ENCODE results near the gene VILL. TPM values are rescaled to one million over a fixed set of nuclear protein-coding genes. Genes with fewer than 3 reads are reported as not detected.
"Not testable (repeated sequence)": the region's sequence is repeated elsewhere in the genome, so short reads cannot be mapped to it uniquely, and the experiment has no call there.

VILL gene
- total RNA-seq, 2 donors from 2014 or later: 12.5 to 16.1 TPM

- H3K27ac Mint-ChIP-seq: no peak overlapping the region
- no peak overlapping the region for H3K4me3 Mint-ChIP-seq
- H3K36me3 Mint-ChIP-seq (ENCODE audit: insufficient read depth in 2 of 2): peaks cover 2 to 6% of the 10 kb centered on the region in 2 donors
- DNase-seq: no peak
- H3K27me3 Mint-ChIP-seq (ENCODE audit: low read depth): peaks cover 20% of the 10 kb centered on the region
- peaks cover 46% of the 10 kb centered on the region for H3K4me1 Mint-ChIP-seq (ENCODE audit: low read depth)
- ATAC-seq (replicated peaks in 1 of 2): no peak
- no peaks in the 10 kb centered on the region for H3K9me3 Mint-ChIP-seq
Observed at GRCh38 chr3:38026856-38027255, 36.3 kb downstream of the VILL start.

GRCh38 chr3:38027466-38028465 is 37.2 kb downstream of the VILL start:
- DNase-seq (no peak), ATAC-seq (replicated peaks in 1 of 2) (no peak)
- H3K27me3 Mint-ChIP-seq (ENCODE audit: low read depth): peaks cover 23% of the 10 kb centered on the region
- H3K36me3 Mint-ChIP-seq (ENCODE audit: insufficient read depth in 2 of 2): peaks cover 2 to 6% of the 10 kb centered on the region in 2 donors
- H3K9me3 Mint-ChIP-seq: no peaks in the 10 kb centered on the region
- peaks cover 46% of the 10 kb centered on the region for H3K4me1 Mint-ChIP-seq (ENCODE audit: low read depth)
- H3K27ac Mint-ChIP-seq: no peak overlapping the region
- H3K4me3 Mint-ChIP-seq: peak overlapping the region; percentile 69 to 76

DNA sequence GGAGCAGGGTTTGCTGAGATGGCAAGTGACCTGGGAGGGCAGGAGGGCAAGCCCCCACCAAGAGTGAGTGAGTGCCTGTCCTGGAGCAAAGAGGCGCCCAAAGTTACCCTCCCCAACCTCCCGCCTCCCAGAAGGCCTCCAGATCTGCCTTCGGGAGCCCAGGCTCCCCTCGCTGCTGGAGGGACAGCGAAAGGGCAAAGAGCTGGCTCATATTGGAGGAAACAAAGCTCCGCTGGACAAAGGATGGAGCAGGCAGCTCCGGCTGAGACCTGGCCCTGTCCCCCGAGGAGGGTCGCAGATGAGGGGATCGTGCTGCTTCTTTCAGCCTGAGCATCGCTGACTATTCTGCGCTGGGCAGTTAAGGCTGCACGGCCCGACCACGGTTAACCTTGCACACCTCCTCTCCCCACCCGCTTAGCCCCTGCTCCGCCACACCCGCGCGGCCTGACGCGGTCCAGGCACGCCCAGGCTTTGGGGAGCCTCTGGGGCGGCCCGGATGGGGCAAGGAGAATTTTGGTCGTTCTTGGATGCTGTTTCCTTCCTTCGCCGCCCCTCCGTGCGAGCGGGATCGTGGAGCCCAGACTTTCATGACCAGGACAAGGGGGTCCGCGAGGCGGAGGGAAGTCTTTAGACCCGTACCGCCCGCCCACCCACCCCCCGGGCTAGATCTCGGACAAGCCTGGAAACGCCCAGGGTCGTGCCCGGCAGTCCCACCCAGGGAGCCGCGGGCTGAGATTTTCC is 38.2 kb downstream of the VILL start:
- ATAC-seq (replicated peaks in 1 of 2): no peak
- Mint-ChIP-seq H3K4me1 (ENCODE audit: low read depth) (peaks cover 36% of the 10 kb centered on the region), H3K27me3 (ENCODE audit: low read depth) (peaks cover 23% of the 10 kb centered on the region), H3K36me3 (ENCODE audit: insufficient read depth in 2 of 2) (peaks cover 2 to 6% of the 10 kb centered on the region in 2 donors), H3K4me3 (peak overlapping the region; percentile 69 to 76), H3K9me3 (no peaks in the 10 kb centered on the region), H3K27ac (no peak overlapping the region)
- DNase-seq: no peak

GRCh38 chr3:38029400-38030125 is 39.0 kb downstream of the VILL start, which contains the start of gene PLCD1:
Gene PLCD1 (minus strand): TSS chr3:38029642. CDS start chr3:38029539, 103 bp downstream.
- no peaks in the 10 kb centered on the region for H3K9me3 Mint-ChIP-seq
- peaks cover 29% of the 10 kb centered on the region for H3K4me1 Mint-ChIP-seq (ENCODE audit: low read depth)
- ATAC-seq (replicated peaks in 1 of 2): peak in 1 of 2 donors; percentile 10

GRCh38 chr3:38030126-38031021 is 39.8 kb downstream of the VILL start:
- Mint-ChIP-seq H3K36me3 (ENCODE audit: insufficient read depth in 2 of 2) (peaks cover 2 to 5% of the 10 kb centered on the region in 2 donors), H3K4me3 (peak overlapping the region; percentile 56 to 74), H3K27ac (no peak overlapping the region), H3K9me3 (no peaks in the 10 kb centered on the region), H3K27me3 (ENCODE audit: low read depth) (peaks cover 23% of the 10 kb centered on the region), H3K4me1 (ENCODE audit: low read depth) (peaks cover 25% of the 10 kb centered on the region)
- ATAC-seq (replicated peaks in 1 of 2) (peak in 1 of 2 donors; percentile 6), DNase-seq (no peak)

More at GRCh38 chr3:38029400-38030125, 39.0 kb downstream of the VILL start, which contains the start of gene PLCD1:
- DNase-seq: peak; percentile 41 to 61
- peaks cover 2 to 5% of the 10 kb centered on the region in 2 donors for H3K36me3 Mint-ChIP-seq (ENCODE audit: insufficient read depth in 2 of 2)
- peaks cover 23% of the 10 kb centered on the region for H3K27me3 Mint-ChIP-seq (ENCODE audit: low read depth)
- peak within 1 kb of the TSS; percentile 69 to 76 for H3K4me3 Mint-ChIP-seq
- no peak within 1 kb of the TSS for H3K27ac Mint-ChIP-seq

DNA sequence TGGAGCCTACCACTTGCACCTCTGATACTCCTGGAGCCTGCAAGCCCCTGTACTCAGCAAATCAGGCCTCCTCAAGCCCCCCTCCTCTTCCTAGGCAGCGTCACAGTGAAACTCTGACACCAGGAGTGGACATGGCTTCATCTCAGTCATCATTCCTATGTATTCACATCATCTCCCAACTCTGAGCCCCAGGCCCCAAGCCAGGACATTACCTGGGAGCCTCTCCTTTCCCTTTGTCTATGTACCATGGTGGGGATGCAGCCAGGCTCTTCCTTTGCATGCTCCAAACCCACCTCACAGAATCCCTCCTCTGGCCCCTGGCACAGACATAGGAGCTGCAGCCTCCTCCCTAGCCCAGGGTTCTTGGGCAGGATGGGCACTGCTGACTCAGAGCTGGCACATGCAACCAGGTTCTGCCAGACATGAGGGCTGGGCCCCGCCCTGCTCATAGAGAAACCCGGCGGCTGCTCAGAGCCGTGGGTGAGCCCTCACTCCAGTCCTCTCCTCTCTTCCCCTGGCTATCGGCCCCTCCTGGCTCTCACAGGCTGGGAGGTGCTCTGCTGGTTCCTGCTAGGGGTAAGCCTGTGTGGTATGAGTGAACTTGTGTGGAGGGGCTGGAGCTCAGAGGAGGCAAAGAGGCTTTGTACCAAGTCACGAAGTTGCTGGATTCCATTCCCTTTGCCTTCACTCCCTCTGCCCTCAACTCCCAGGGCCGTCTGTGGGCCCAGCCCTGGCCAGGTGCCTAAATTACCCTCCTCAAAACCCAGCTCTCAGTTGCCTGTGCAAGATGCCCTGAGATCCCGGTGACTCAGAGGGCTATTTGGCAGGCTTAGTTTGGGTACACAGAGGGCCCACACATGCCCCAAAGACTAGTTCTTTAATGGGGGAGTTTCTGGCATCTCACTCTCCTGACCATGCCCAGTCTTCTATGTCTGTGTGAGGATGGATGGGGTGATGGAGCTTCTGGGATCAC is 40.7 kb downstream of the VILL start:
- DNase-seq (peak; percentile 53 to 65), ATAC-seq (replicated peaks in 1 of 2) (peak; percentile 80 to 85)
- H3K27ac Mint-ChIP-seq: no peak overlapping the region
- peak overlapping the region; percentile 48 to 74 for H3K4me3 Mint-ChIP-seq
- H3K4me1 Mint-ChIP-seq (ENCODE audit: low read depth): peaks cover 17% of the 10 kb centered on the region
- H3K9me3 Mint-ChIP-seq: no peaks in the 10 kb centered on the region
- H3K36me3 Mint-ChIP-seq (ENCODE audit: insufficient read depth in 2 of 2): peaks cover 2 to 5% of the 10 kb centered on the region in 2 donors
- peaks cover 23% of the 10 kb centered on the region for H3K27me3 Mint-ChIP-seq (ENCODE audit: low read depth)

DNA sequence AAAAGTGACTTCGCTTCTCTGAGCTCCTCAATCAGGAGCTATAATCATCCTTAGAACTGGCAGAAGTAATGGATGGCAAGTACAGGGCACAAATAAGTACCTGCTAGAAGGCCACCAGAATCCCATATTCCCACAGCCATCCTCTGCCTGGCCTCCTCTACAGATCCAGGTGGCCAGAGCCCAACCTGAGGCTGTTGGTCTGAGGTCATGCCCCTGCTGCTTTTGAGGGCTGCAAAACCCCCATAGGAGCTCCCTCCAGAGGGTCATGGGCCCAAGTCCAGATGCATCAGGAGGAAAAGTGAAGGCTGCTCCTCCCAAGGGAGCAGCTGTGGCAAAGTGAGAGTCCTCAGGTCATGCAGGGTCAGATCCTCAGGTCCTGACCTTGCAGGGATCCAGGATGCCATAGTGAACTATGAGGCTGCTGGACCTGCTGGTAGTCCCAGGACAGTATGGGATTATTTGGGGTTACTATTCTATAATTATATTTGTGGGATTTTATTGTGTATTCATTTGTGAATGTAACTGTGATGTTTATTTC is 41.8 kb downstream of the VILL start:
- peaks cover 17% of the 10 kb centered on the region for H3K4me1 Mint-ChIP-seq (ENCODE audit: low read depth)
- peaks cover 2 to 5% of the 10 kb centered on the region in 2 donors for H3K36me3 Mint-ChIP-seq (ENCODE audit: insufficient read depth in 2 of 2)
- no peak for DNase-seq
- H3K27me3 Mint-ChIP-seq (ENCODE audit: low read depth): peaks cover 23% of the 10 kb centered on the region
- H3K27ac Mint-ChIP-seq: no peak overlapping the region
- no peak overlapping the region for H3K4me3 Mint-ChIP-seq
- no peaks in the 10 kb centered on the region for H3K9me3 Mint-ChIP-seq
- no peak for ATAC-seq (replicated peaks in 1 of 2)

GRCh38 chr3:38033586-38033985 is 43.0 kb downstream of the VILL start:
- not testable (repeated sequence) for H3K9me3 Mint-ChIP-seq; ATAC-seq (replicated peaks in 1 of 2); DNase-seq; H3K4me3 Mint-ChIP-seq
- peaks cover 22% of the 10 kb centered on the region for H3K4me1 Mint-ChIP-seq (ENCODE audit: low read depth)
- peak overlapping the region; percentile 3 for H3K27ac Mint-ChIP-seq
- peaks cover 9 to 12% of the 10 kb centered on the region in 2 donors for H3K36me3 Mint-ChIP-seq (ENCODE audit: insufficient read depth in 2 of 2)
- peaks cover 18% of the 10 kb centered on the region for H3K27me3 Mint-ChIP-seq (ENCODE audit: low read depth)

DNA sequence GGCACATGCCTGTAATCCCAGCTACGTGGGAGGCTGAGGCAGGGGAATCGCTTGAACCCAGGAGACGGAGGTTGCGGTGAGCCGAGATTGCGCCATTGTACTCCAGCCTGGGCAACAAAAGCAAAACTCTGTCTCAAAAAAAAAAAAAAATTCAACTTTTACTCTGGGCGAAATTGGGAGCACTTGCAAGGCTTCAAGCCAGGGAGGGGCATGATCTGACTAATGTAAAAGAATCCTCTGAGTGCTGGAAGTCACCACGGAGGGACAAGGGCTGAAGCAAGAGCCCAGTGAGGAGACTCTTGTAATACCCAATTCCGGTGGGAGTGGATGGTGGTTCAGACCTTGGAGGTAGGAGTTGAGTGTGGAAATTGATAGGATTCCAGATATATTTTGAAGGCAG is 43.7 kb downstream of the VILL start:
- H3K27ac Mint-ChIP-seq; H3K4me3 Mint-ChIP-seq; DNase-seq; H3K9me3 Mint-ChIP-seq; ATAC-seq (replicated peaks in 1 of 2): not testable (repeated sequence)
- peaks cover 16% of the 10 kb centered on the region for H3K27me3 Mint-ChIP-seq (ENCODE audit: low read depth)
- peaks cover 29% of the 10 kb centered on the region for H3K4me1 Mint-ChIP-seq (ENCODE audit: low read depth)
- peaks cover 10 to 15% of the 10 kb centered on the region in 2 donors for H3K36me3 Mint-ChIP-seq (ENCODE audit: insufficient read depth in 2 of 2)

DNA sequence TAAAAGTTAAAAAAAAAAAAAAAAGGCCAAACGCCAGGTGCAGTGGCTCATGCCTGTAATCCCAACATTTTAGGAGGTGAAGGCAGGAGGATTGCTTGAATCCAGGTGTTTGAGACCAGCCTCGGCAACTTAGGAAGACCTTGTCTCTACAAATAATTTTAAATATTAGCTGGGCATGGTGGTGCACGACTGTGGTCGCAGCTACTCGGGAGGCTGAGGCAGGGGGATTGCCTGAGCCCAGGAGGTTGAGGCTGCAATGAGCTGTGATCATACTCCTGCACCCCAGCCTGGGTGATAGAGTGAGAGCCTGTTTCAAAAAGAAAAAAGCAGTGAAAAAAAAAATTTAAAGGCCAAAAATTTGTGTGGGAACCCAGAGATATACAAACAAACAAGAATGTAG is 45.7 kb downstream of the VILL start:
- Mint-ChIP-seq H3K27me3 (ENCODE audit: low read depth) (peaks cover 16% of the 10 kb centered on the region), H3K4me3 (no peak overlapping the region), H3K36me3 (ENCODE audit: insufficient read depth in 2 of 2) (peaks cover 10 to 12% of the 10 kb centered on the region in 2 donors), H3K9me3 (peaks cover 6 to 8% of the 10 kb centered on the region in 2 donors), H3K4me1 (ENCODE audit: low read depth) (peaks cover 34% of the 10 kb centered on the region), H3K27ac (no peak overlapping the region)
- no peak for DNase-seq
- no peak for ATAC-seq (replicated peaks in 1 of 2)

- peaks cover 10% of the 10 kb centered on the region for H3K27me3 Mint-ChIP-seq (ENCODE audit: low read depth)
- peaks cover 29% of the 10 kb centered on the region for H3K4me1 Mint-ChIP-seq (ENCODE audit: low read depth)
- H3K9me3 Mint-ChIP-seq: peaks cover 6 to 8% of the 10 kb centered on the region in 2 donors
- ATAC-seq (replicated peaks in 1 of 2): no peak
- no peak overlapping the region for H3K4me3 Mint-ChIP-seq
- peaks cover 10 to 12% of the 10 kb centered on the region in 2 donors for H3K36me3 Mint-ChIP-seq (ENCODE audit: insufficient read depth in 2 of 2)
- no peak overlapping the region for H3K27ac Mint-ChIP-seq
- DNase-seq: no peak
Observed at GRCh38 chr3:38036906-38037305, 46.3 kb downstream of the VILL start.

All from activated T-cell treated with anti-CD3 and anti-CD28 coated beads, Interleukin-2, amount 50 U/mL, for 72 hours (primary cell).